ENCODE data around the gene CHN2.

Gene CHN2

DNA sequence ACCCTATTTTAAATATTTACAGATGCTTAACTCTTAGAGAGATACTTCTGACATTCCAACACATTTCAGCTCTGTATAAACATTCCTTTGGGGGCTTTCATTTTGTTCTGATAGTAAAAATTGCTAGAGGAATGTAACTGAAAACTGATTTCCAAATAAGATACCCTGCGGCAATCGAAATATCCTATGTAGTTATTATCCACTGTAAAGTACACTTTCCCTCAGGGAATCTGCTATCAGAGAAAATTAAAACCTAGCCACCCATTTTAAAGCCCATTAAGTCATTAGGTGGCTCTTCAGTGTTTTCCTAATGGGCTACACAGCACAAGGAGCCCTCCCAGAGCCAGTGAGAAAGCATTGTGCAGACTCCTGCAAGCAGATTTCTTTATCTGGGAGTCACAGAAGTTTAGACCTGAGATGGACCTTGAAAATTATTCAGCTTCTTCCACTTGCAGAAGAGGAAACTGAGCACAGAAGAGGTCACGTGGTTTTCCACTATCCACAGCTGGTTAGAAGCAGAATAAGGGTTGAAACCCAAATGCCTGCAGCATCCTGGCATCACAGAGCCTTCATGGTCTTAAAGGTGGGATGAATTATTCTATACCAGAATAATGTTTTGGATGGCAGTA lies 35.7 kb upstream of the CHN2 start:
- no peak overlapping the region for H3K27ac ChIP-seq (ENCODE audit: low read depth, low read length)
- H3K36me3 ChIP-seq (ENCODE audit: control insufficient read depth in 1 of 2, insufficient read depth in 2 of 2, low read length in 2 of 2) = no peaks in the 10 kb centered on the region
- no peak overlapping the region for H3K9ac ChIP-seq (ENCODE audit: low read depth in 1 of 2, low read length in 2 of 2)
- no peaks in the 10 kb centered on the region for H3K27me3 ChIP-seq (ENCODE audit: control insufficient read depth in 1 of 2, insufficient read depth in 2 of 2, low read length in 2 of 2)
- H3K4me3 ChIP-seq (ENCODE audit: low read depth in 1 of 2, low read length in 2 of 2) = no peak overlapping the region
- H3K9me3 ChIP-seq (ENCODE audit: control insufficient read depth in 1 of 2, low read length in 2 of 2) = no peaks in the 10 kb centered on the region
- H3K4me1 ChIP-seq (ENCODE audit: control insufficient read depth in 1 of 2, insufficient read depth in 2 of 2, low read length in 2 of 2) = no peaks in the 10 kb centered on the region

- no peaks in the 10 kb centered on the region for H3K4me1 ChIP-seq (ENCODE audit: control insufficient read depth in 1 of 2, insufficient read depth in 2 of 2, low read length in 2 of 2)
- no peaks in the 10 kb centered on the region for H3K9me3 ChIP-seq (ENCODE audit: control insufficient read depth in 1 of 2, low read length in 2 of 2)
- no peak overlapping the region for H3K4me3 ChIP-seq (ENCODE audit: low read depth in 1 of 2, low read length in 2 of 2)
- no peak overlapping the region for H3K9ac ChIP-seq (ENCODE audit: low read depth in 1 of 2, low read length in 2 of 2)
- H3K36me3 ChIP-seq (ENCODE audit: control insufficient read depth in 1 of 2, insufficient read depth in 2 of 2, low read length in 2 of 2) = no peaks in the 10 kb centered on the region
- no peaks in the 10 kb centered on the region for H3K27me3 ChIP-seq (ENCODE audit: control insufficient read depth in 1 of 2, insufficient read depth in 2 of 2, low read length in 2 of 2)
- H3K27ac ChIP-seq (ENCODE audit: low read depth, low read length) = no peak overlapping the region
These were observed 34.5 kb upstream of the CHN2 start for GRCh38 chr7:29160080-29160479.

DNA sequence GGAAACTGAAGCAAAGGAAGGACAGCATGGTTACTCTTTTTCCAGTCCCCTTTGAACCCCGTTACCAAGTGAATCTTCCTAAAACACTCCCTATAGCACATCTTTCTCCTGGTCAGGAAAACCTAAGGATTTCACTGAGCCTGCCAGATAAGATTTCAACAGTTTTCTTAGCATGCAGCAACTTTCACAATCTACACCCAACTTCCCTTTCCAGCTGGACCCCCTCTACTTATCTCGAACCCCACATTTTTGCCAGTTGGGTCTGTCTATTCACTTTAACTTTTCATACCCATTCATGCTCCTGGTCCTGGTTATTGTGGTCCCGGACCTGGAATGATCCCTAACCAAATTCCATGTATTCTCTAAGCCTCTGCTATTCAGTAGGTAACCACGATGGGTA lies 33.3 kb upstream of the CHN2 start:
- Histone ChIP-seq H3K27ac (ENCODE audit: low read depth, low read length) (no peak overlapping the region), H3K36me3 (ENCODE audit: control insufficient read depth in 1 of 2, insufficient read depth in 2 of 2, low read length in 2 of 2) (no peaks in the 10 kb centered on the region), H3K27me3 (ENCODE audit: control insufficient read depth in 1 of 2, insufficient read depth in 2 of 2, low read length in 2 of 2) (no peaks in the 10 kb centered on the region), H3K4me1 (ENCODE audit: control insufficient read depth in 1 of 2, insufficient read depth in 2 of 2, low read length in 2 of 2) (no peaks in the 10 kb centered on the region), H3K4me3 (ENCODE audit: low read depth in 1 of 2, low read length in 2 of 2) (no peak overlapping the region), H3K9me3 (ENCODE audit: control insufficient read depth in 1 of 2, low read length in 2 of 2) (peaks cover 0 to 4% of the 10 kb centered on the region in 2 donors), H3K9ac (ENCODE audit: low read depth in 1 of 2, low read length in 2 of 2) (no peak overlapping the region)

- Histone ChIP-seq H3K4me3 (ENCODE audit: low read depth in 1 of 2, low read length in 2 of 2) (no peak overlapping the region), H3K27ac (ENCODE audit: low read depth, low read length) (no peak overlapping the region), H3K4me1 (ENCODE audit: control insufficient read depth in 1 of 2, insufficient read depth in 2 of 2, low read length in 2 of 2) (no peaks in the 10 kb centered on the region), H3K36me3 (ENCODE audit: control insufficient read depth in 1 of 2, insufficient read depth in 2 of 2, low read length in 2 of 2) (no peaks in the 10 kb centered on the region), H3K9me3 (ENCODE audit: control insufficient read depth in 1 of 2, low read length in 2 of 2) (peaks cover 0 to 4% of the 10 kb centered on the region in 2 donors), H3K9ac (ENCODE audit: low read depth in 1 of 2, low read length in 2 of 2) (no peak overlapping the region), H3K27me3 (ENCODE audit: control insufficient read depth in 1 of 2, insufficient read depth in 2 of 2, low read length in 2 of 2) (no peaks in the 10 kb centered on the region)
These were observed 32.0 kb upstream of the CHN2 start for GRCh38 chr7:29162577-29162976.

- Histone ChIP-seq H3K27me3 (ENCODE audit: control insufficient read depth in 1 of 2, insufficient read depth in 2 of 2, low read length in 2 of 2) (no peaks in the 10 kb centered on the region), H3K4me3 (ENCODE audit: low read depth in 1 of 2, low read length in 2 of 2) (no peak overlapping the region), H3K9me3 (ENCODE audit: control insufficient read depth in 1 of 2, low read length in 2 of 2) (peaks cover 0 to 4% of the 10 kb centered on the region in 2 donors), H3K9ac (ENCODE audit: low read depth in 1 of 2, low read length in 2 of 2) (no peak overlapping the region), H3K4me1 (ENCODE audit: control insufficient read depth in 1 of 2, insufficient read depth in 2 of 2, low read length in 2 of 2) (no peaks in the 10 kb centered on the region), H3K36me3 (ENCODE audit: control insufficient read depth in 1 of 2, insufficient read depth in 2 of 2, low read length in 2 of 2) (no peaks in the 10 kb centered on the region), H3K27ac (ENCODE audit: low read depth, low read length) (no peak overlapping the region)
These were observed 30.7 kb upstream of the CHN2 start for GRCh38 chr7:29163854-29164253.

DNA sequence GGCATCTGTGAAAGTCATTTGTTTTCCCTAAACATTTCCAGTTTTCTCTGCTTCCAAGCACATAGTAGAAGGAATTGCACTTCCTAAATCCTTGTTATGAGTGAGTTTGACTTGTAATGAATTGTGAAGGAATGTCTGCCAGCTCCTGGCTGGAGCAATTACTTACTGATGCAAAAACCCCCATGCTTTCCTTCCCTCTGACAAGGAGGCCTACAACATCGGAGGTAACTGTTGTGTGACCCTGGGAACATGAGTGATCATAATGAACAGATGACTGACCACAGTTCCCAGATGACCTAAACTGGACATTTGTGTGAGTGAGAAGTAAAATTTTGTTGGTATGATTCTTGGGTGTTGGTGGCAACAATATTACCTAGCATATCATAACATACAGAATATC lies 26.9 kb upstream of the CHN2 start:
- H3K27me3 ChIP-seq (ENCODE audit: control insufficient read depth in 1 of 2, insufficient read depth in 2 of 2, low read length in 2 of 2) = no peaks in the 10 kb centered on the region
- H3K27ac ChIP-seq (ENCODE audit: low read depth, low read length) = no peak overlapping the region
- H3K9me3 ChIP-seq (ENCODE audit: control insufficient read depth in 1 of 2, low read length in 2 of 2) = peaks cover 0 to 4% of the 10 kb centered on the region in 2 donors
- no peaks in the 10 kb centered on the region for H3K36me3 ChIP-seq (ENCODE audit: control insufficient read depth in 1 of 2, insufficient read depth in 2 of 2, low read length in 2 of 2)
- H3K4me3 ChIP-seq (ENCODE audit: low read depth in 1 of 2, low read length in 2 of 2) = no peak overlapping the region
- H3K9ac ChIP-seq (ENCODE audit: low read depth in 1 of 2, low read length in 2 of 2) = no peak overlapping the region
- no peaks in the 10 kb centered on the region for H3K4me1 ChIP-seq (ENCODE audit: control insufficient read depth in 1 of 2, insufficient read depth in 2 of 2, low read length in 2 of 2)

GRCh38 chr7:29170781-29171180 lies 23.8 kb upstream of the CHN2 start:
- Histone ChIP-seq H3K9me3 (ENCODE audit: control insufficient read depth in 1 of 2, low read length in 2 of 2) (peaks cover 0 to 4% of the 10 kb centered on the region in 2 donors), H3K9ac (ENCODE audit: low read depth in 1 of 2, low read length in 2 of 2) (no peak overlapping the region), H3K27ac (ENCODE audit: low read depth, low read length) (no peak overlapping the region), H3K4me1 (ENCODE audit: control insufficient read depth in 1 of 2, insufficient read depth in 2 of 2, low read length in 2 of 2) (no peaks in the 10 kb centered on the region), H3K27me3 (ENCODE audit: control insufficient read depth in 1 of 2, insufficient read depth in 2 of 2, low read length in 2 of 2) (no peaks in the 10 kb centered on the region), H3K4me3 (ENCODE audit: low read depth in 1 of 2, low read length in 2 of 2) (no peak overlapping the region), H3K36me3 (ENCODE audit: control insufficient read depth in 1 of 2, insufficient read depth in 2 of 2, low read length in 2 of 2) (no peaks in the 10 kb centered on the region)

- no peaks in the 10 kb centered on the region for H3K27me3 ChIP-seq (ENCODE audit: control insufficient read depth in 1 of 2, insufficient read depth in 2 of 2, low read length in 2 of 2)
- no peaks in the 10 kb centered on the region for H3K4me1 ChIP-seq (ENCODE audit: control insufficient read depth in 1 of 2, insufficient read depth in 2 of 2, low read length in 2 of 2)
- no peak overlapping the region for H3K27ac ChIP-seq (ENCODE audit: low read depth, low read length)
- H3K4me3 ChIP-seq (ENCODE audit: low read depth in 1 of 2, low read length in 2 of 2) = no peak overlapping the region
- H3K9ac ChIP-seq (ENCODE audit: low read depth in 1 of 2, low read length in 2 of 2) = no peak overlapping the region
- no peaks in the 10 kb centered on the region for H3K9me3 ChIP-seq (ENCODE audit: control insufficient read depth in 1 of 2, low read length in 2 of 2)
- H3K36me3 ChIP-seq (ENCODE audit: control insufficient read depth in 1 of 2, insufficient read depth in 2 of 2, low read length in 2 of 2) = no peaks in the 10 kb centered on the region
These were observed 21.1 kb upstream of the CHN2 start for GRCh38 chr7:29173458-29173857.

- Histone ChIP-seq H3K27me3 (ENCODE audit: control insufficient read depth in 1 of 2, insufficient read depth in 2 of 2, low read length in 2 of 2) (no peaks in the 10 kb centered on the region), H3K4me1 (ENCODE audit: control insufficient read depth in 1 of 2, insufficient read depth in 2 of 2, low read length in 2 of 2) (no peaks in the 10 kb centered on the region), H3K36me3 (ENCODE audit: control insufficient read depth in 1 of 2, insufficient read depth in 2 of 2, low read length in 2 of 2) (no peaks in the 10 kb centered on the region), H3K4me3 (ENCODE audit: low read depth in 1 of 2, low read length in 2 of 2) (no peak overlapping the region), H3K27ac (ENCODE audit: low read depth, low read length) (no peak overlapping the region), H3K9ac (ENCODE audit: low read depth in 1 of 2, low read length in 2 of 2) (no peak overlapping the region), H3K9me3 (ENCODE audit: control insufficient read depth in 1 of 2, low read length in 2 of 2) (no peaks in the 10 kb centered on the region)
These were observed 16.5 kb upstream of the CHN2 start for GRCh38 chr7:29177963-29178600.

DNA sequence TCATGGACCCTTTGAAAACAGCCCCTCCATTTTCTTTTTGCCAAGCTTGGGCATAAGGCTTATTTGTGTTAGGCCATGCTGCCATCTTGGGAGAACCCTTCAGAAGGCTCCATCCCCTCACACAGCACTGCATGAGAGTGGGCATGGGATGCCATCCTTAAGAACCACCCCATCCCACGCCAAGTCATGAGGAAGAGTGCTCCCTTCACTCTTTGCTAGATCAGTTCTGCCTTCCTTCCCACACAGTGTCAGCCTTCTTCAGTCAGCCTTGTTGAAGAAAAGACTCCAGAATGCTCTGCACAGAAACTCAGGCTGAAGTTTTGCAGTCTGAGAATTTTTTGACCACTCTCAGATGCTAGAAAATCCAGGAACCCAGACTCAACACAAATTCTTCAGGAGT lies 15.5 kb upstream of the CHN2 start:
- H3K27ac ChIP-seq (ENCODE audit: low read depth, low read length) = no peak overlapping the region
- H3K27me3 ChIP-seq (ENCODE audit: control insufficient read depth in 1 of 2, insufficient read depth in 2 of 2, low read length in 2 of 2) = no peaks in the 10 kb centered on the region
- H3K9me3 ChIP-seq (ENCODE audit: control insufficient read depth in 1 of 2, low read length in 2 of 2) = no peaks in the 10 kb centered on the region
- H3K4me3 ChIP-seq (ENCODE audit: low read depth in 1 of 2, low read length in 2 of 2) = no peak overlapping the region
- H3K36me3 ChIP-seq (ENCODE audit: control insufficient read depth in 1 of 2, insufficient read depth in 2 of 2, low read length in 2 of 2) = no peaks in the 10 kb centered on the region
- H3K4me1 ChIP-seq (ENCODE audit: control insufficient read depth in 1 of 2, insufficient read depth in 2 of 2, low read length in 2 of 2) = no peaks in the 10 kb centered on the region
- no peak overlapping the region for H3K9ac ChIP-seq (ENCODE audit: low read depth in 1 of 2, low read length in 2 of 2)
